Suppressor macrophage (primary cell): Measurements from ENCODE around the gene SCRT2.

Source experiments
- DNase-seq, 4 experiments: peaks; one replicate each; pipeline ENCODE4 v3.0.0-alpha.2; 2020 to 2022

The SCRT2 gene

DNA sequence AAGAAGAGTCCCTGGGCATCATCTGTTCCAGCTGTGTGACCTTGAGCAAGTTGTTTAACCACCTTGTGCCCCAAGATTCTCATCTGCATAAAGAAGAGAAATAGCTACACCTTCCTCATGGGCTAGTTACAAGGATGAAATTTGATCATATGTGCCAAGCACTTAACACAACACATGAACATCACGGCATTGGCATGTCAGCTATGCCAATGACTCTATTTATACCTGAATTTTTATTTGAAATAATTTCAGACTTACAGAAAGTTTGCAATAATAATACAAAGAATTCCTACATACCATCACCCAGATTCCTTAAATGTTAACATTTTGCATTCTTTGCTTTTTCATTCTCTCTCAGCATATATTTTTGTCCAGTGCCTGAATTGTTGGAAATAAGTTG is 44.5 kb downstream of the SCRT2 start:
- DNase-seq = no peak

GRCh38 chr20:626579-626978 is 49.0 kb downstream of the SCRT2 start:
- DNase-seq = no peak

DNA sequence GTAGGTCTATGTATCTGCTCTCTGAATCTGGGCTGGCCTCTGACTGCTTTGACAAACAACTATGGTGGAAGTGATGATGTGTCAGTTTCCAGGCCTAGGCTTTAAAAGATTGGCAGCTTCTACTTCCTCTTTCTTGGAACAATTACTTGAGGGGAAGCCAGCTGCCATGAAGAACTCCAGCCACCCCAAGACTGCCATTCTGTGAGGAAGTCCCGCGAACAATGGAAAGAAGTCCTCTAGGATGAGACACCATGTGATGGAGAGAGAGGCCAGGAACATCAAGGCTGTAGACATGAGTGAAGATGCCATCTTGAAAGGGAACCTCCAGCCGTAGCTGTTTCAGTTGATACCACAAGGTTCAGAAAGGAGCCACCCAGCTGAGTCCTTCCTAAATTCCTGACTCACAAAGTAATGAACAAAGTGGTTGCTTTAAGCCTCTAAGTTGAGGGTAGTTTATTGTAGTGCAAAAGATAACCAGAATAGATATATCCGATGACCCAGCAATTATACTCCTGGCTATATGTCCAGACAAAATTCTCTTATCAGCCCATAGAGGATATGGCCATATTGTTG is 50.2 kb downstream of the SCRT2 start:
- DNase-seq = peak; percentile 51 to 75 (median 68)

DNA sequence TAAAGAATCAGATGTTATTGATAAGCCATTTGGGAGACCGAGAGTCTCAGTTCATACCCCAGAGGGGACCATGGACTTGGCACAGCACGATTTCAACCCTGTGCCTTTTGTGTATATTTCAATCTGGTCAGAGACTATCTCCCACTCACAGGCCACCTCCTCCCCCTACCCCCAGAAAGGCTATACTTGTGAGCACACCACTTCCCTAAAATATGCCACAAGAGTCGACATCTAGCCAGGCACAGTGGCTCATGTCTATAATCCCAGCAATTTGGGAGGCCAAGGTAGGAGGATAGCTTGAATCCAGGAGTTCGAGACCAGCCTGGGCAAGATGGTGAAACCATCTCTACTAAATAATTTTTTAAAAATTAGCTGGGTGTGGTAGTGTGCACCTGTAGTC is 51.9 kb downstream of the SCRT2 start:
- peak in 3 of 4 experiments; percentile 29 to 47 (median 34) for DNase-seq

- no peak for DNase-seq
These were observed 52.6 kb downstream of the SCRT2 start for GRCh38 chr20:623021-623420.

GRCh38 chr20:622161-622560 is 53.4 kb downstream of the SCRT2 start:
- no peak for DNase-seq

- DNase-seq = peak; percentile 32 to 73 (median 62)
These were observed 54.4 kb downstream of the SCRT2 start for GRCh38 chr20:621125-621756.

DNA sequence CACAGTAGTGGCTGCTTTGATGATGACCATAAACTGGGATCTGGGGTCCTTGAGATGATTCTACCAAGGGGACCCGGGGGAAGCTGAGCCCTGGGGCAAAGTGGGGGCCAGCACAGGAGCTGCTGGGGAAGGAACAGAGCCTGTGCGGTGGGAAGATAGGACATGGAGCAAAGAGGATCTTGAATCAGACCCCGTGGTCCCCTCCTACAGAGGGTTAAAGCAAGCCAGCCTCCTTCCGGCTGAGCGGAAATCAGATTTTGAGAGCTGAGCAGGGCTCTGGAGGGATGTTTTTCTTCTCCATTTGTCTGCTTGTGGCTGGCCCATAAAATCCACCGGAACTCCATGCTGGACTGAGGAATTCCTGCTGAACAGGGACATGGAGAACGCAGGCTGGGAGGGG is 55.4 kb downstream of the SCRT2 start:
- peak; percentile 15 to 59 (median 40) for DNase-seq

GRCh38 chr20:618980-619379 is 56.6 kb downstream of the SCRT2 start:
- no peak for DNase-seq

DNA sequence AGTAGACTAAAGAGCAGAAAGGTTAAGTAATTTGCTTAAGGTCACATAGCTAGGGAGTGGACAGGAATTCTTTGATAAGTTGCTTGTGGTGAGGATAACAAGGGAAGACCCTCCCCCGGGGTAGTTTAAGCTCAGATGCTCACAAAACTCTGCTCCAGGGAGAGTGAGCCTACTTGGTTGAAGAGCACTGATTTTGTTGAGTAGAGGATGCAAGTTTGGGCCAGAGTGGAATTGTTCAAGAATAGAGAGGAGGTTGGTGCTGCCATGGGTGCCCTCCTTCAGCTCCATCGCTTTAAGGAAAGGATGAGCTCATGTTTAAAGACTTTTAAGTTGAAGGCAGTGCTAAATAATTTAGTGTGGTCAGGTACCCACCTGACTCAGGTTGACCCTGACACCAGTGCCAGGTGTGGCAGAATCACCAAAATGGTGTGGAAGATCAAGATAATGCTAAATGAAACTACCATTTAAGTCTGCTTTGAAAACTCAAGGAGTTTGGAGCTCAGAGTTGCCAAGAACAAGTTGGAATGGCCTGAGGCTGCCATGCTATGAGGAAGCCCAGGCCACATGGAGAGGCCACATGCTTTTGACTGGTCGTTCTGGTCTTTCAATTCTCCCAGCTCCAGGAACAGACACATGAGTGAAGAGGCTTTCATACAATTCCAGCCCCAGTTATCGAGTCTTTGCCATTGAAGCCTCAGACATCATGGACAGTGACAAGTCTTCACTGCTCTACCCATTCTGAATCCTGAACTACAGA is 57.5 kb downstream of the SCRT2 start:
- DNase-seq = no peak

- DNase-seq = peak; percentile 7 to 65 (median 40)
These were observed 60.1 kb downstream of the SCRT2 start for GRCh38 chr20:615514-615913.

GRCh38 chr20:611843-612185 is 63.8 kb downstream of the SCRT2 start:
- no peak for DNase-seq
